Keratinocyte (primary cell): ENCODE results near the gene MARCHF9. TPM values are rescaled to one million over a fixed set of nuclear protein-coding genes. Genes with fewer than 3 reads are reported as not detected.

Experiments
- DNase-seq: peaks from one replicate; pipeline ENCODE4 v3.0.0-alpha.2; 2011; ENCODE audit warnings: low read depth, missing footprints, low spot score
- FAIRE-seq: peaks from 2 replicates; lab custom pipeline; 2011; peaks lifted over from hg19 to GRCh38; lab: Jason Lieb, UNC
- H2AFZ ChIP-seq: 2 replicates; pipeline ENCODE4 v1.6.0; 2012; ENCODE audit warnings: low read length, control low read depth, inconsistent platforms; ENCODE audit not compliant: control insufficient read depth
- H3K27ac ChIP-seq: 2 replicates; pipeline ENCODE4 v1.5.1; 2011; ENCODE audit warnings: low read length; ENCODE audit not compliant: control insufficient read depth, insufficient read depth
- H3K27me3 ChIP-seq: 3 replicates; pipeline ENCODE4 v1.6.0; 2011; ENCODE audit warnings: low read length; ENCODE audit not compliant: control insufficient read depth, insufficient read depth; ENCODE audit errors: extremely low read depth
- H3K36me3 ChIP-seq, 2 experiments: 2 replicates in 1 of 2; 3 replicates in 1 of 2; pipeline ENCODE4 v1.5.1; 2011; ENCODE audit warnings: low read length in 2 of 2, mild to moderate bottlenecking in 1 of 2; ENCODE audit not compliant: control insufficient read depth in 2 of 2, insufficient read depth in 2 of 2; ENCODE audit errors: extremely low read depth in 1 of 2
- H3K4me1 ChIP-seq: 3 replicates; pipeline ENCODE4 v1.5.1; 2011; ENCODE audit warnings: low read length; ENCODE audit not compliant: control insufficient read depth, insufficient read depth; ENCODE audit errors: extremely low read depth
- H3K4me2 ChIP-seq: 3 replicates; pipeline ENCODE4 v1.6.0; 2011; ENCODE audit warnings: low read depth, low read length; ENCODE audit not compliant: control insufficient read depth, insufficient read depth; ENCODE audit errors: extremely low read depth
- H3K4me3 ChIP-seq, 3 experiments: fragments of 200-600 bp in 1 of 3; sonication (generic) in 1 of 3; 2 replicates in 2 of 3; 3 replicates in 1 of 3; pipeline ENCODE4 v1.5.1; 2011 to 2016; ENCODE audit warnings: low read length in 3 of 3, mild to moderate bottlenecking in 3 of 3, control low read depth in 2 of 3, inconsistent platforms in 1 of 3, low read depth in 1 of 3, mixed read lengths in 1 of 3, mixed run types in 1 of 3, moderate library complexity in 1 of 3; ENCODE audit not compliant: control insufficient read depth in 2 of 3, insufficient read depth in 2 of 3; ENCODE audit errors: extremely low read depth in 1 of 3
- H3K79me2 ChIP-seq: 2 replicates; pipeline ENCODE4 v1.6.0; 2012; ENCODE audit warnings: low read length; ENCODE audit not compliant: control insufficient read depth, insufficient read depth
- H3K9ac ChIP-seq: 3 replicates; pipeline ENCODE4 v1.6.0; 2011; ENCODE audit warnings: low read length; ENCODE audit not compliant: control insufficient read depth, insufficient read depth; ENCODE audit errors: extremely low read depth
- H3K9me1 ChIP-seq: 3 replicates; pipeline ENCODE4 v1.6.0; 2011; ENCODE audit warnings: low read length; ENCODE audit not compliant: control insufficient read depth, insufficient read depth; ENCODE audit errors: extremely low read depth
- H3K9me3 ChIP-seq: 2 replicates; pipeline ENCODE4 v1.5.1; 2012; ENCODE audit warnings: low read depth, low read length; ENCODE audit not compliant: control insufficient read depth
- H4K20me1 ChIP-seq: 3 replicates; pipeline ENCODE4 v1.6.0; 2011; ENCODE audit warnings: low read length; ENCODE audit not compliant: control insufficient read depth, insufficient read depth; ENCODE audit errors: extremely low read depth
- EZH2 ChIP-seq: IDR thresholded peaks from one replicate; pipeline ENCODE4 v1.6.1; 2012; ENCODE audit warnings: inconsistent platforms, mild to moderate bottlenecking, low read length, moderate library complexity
- dilution Hi-C: fragments of 300-500 bp; cut with MboI; formaldehyde crosslinking; loops from one replicate; pipeline ENCODE4 v1.7.0; 2020; ENCODE audit warnings: low sequenced_read_pairs; ENCODE audit not compliant: extremely low pct_ligation_motif_present
- polyA plus RNA-seq, 5 experiments: library from polyadenylated mRNA; depleted of rRNA in 3 of 5; stranded (reverse) in 3 of 5; stranded (forward) in 1 of 5; unstranded in 1 of 5; fragments of >200 nt; gene quantifications; 1 replicate in 1 of 5; 2 replicates in 3 of 5; 3 replicates in 1 of 5; pipeline versions ENCODE4 v1.2.1 to v1.2.3, GENCODE V29; 2011 to 2012; ENCODE audit warnings: missing spikeins in 2 of 5, low read depth in 1 of 5, low replicate concordance in 1 of 5
- TF ChIP-seq, protein P1 (sequence below), 3 experiments: IDR thresholded peaks in 1 of 3; conservative IDR thresholded peaks in 1 of 3; optimal IDR thresholded peaks in 1 of 3; 2 replicates in 2 of 3; 3 replicates in 1 of 3; pipeline versions ENCODE3 to v1.5.1; 2011; ENCODE audit warnings: low read length in 3 of 3, mild to moderate bottlenecking in 3 of 3, moderate library complexity in 2 of 3, control low read depth in 1 of 3, inconsistent platforms in 1 of 3; ENCODE audit not compliant: insufficient read depth in 2 of 3; ENCODE audit errors: extremely low read depth in 1 of 3

MARCHF9 gene
- polyA plus RNA-seq, 1 donor (not counting 4 experiments of a cell fraction or from before 2014, with no cell fraction given), result 10.9 TPM

DNA sequence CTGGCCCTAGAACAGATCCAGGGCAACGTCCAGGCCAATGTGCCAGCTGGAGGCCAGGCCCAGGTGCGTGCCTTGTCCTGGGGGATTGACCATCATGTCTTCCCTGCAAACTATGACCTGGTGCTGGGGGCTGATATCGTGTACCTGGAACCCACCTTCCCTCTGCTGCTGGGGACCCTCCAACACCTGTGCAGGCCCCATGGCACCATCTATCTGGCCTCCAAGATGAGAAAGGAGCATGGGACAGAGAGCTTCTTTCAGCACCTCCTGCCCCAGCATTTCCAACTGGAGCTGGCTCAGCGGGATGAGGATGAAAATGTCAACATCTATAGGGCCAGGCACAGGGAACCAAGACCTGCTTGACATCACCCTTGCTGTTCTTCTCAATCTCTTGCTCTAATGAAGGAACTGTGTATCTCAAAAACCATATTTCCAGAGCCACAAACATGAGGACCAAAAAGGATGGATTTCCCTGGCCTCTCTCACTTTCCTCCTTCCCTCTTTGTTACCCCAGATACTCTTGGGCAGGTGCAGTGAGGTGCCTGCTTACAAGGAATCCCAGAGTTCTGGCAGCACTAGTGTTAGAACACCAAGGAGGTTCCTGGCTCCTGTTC, 25.5 kb downstream of the MARCHF9 start:
- H3K4me2 ChIP-seq, result no peak overlapping the region
- DNase-seq (no peak), FAIRE-seq (no peak)
- H3K9ac ChIP-seq, result no peak overlapping the region
- peaks cover 8% of the 10 kb centered on the region for H3K4me1 ChIP-seq
- H3K4me3 ChIP-seq, result no peak overlapping the region
- no peaks in the 10 kb centered on the region for H3K27me3 ChIP-seq
- H3K79me2 ChIP-seq, result peaks cover 16% of the 10 kb centered on the region
- peaks cover 3 to 11% of the 10 kb centered on the region in 2 experiments for H3K36me3 ChIP-seq
- H2AFZ ChIP-seq, result no peak overlapping the region
- H3K27ac ChIP-seq, result no peak overlapping the region
- TF ChIP-seq EZH2, result no peak
- TF ChIP-seq, protein P1, sequence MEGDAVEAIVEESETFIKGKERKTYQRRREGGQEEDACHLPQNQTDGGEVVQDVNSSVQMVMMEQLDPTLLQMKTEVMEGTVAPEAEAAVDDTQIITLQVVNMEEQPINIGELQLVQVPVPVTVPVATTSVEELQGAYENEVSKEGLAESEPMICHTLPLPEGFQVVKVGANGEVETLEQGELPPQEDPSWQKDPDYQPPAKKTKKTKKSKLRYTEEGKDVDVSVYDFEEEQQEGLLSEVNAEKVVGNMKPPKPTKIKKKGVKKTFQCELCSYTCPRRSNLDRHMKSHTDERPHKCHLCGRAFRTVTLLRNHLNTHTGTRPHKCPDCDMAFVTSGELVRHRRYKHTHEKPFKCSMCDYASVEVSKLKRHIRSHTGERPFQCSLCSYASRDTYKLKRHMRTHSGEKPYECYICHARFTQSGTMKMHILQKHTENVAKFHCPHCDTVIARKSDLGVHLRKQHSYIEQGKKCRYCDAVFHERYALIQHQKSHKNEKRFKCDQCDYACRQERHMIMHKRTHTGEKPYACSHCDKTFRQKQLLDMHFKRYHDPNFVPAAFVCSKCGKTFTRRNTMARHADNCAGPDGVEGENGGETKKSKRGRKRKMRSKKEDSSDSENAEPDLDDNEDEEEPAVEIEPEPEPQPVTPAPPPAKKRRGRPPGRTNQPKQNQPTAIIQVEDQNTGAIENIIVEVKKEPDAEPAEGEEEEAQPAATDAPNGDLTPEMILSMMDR (optimal IDR thresholded peaks at IDR 0.05 in 1 of 3, IDR thresholded peaks at IDR 0.05 in 1 of 3, conservative IDR thresholded peaks at IDR 0.05 in 1 of 3; ENCODE audit: extremely low read depth in 1 of 3, insufficient read depth in 2 of 3, low read length in 3 of 3), result no peak
- no peaks in the 10 kb centered on the region for H4K20me1 ChIP-seq
- H3K9me1 ChIP-seq, result no peaks in the 10 kb centered on the region
- no peaks in the 10 kb centered on the region for H3K9me3 ChIP-seq
- dilution Hi-C loops, result no loop called here

DNA sequence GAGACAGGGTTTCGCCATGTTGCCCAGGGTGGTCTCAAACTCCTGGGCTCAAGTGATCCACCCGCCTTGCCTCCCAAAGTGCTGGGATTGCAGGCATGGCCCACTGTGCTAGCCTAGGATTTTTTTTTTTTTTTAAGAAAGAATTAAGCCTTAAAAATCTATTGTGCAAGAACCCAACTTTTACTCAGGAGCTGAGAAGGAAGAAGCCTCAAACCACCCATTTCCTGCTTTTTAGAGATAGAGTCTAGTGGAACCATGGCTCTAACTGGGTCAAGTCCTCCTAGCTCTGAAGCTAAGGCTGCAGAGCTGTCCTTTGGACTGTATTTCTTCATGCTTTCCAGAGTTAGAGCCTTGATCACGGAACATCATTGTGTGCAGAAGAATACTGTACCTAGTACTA, 26.3 kb downstream of the MARCHF9 start:
- Histone ChIP-seq H3K9me1 (no peaks in the 10 kb centered on the region), H3K27me3 (no peaks in the 10 kb centered on the region), H3K9me3 (no peaks in the 10 kb centered on the region), H3K9ac (no peak overlapping the region), H3K4me2 (no peak overlapping the region), H3K4me3 (no peak overlapping the region), H3K36me3 (peaks cover 2 to 8% of the 10 kb centered on the region in 2 experiments), H3K4me1 (peaks cover 8% of the 10 kb centered on the region), H3K79me2 (peaks cover 16% of the 10 kb centered on the region), H4K20me1 (no peaks in the 10 kb centered on the region), H2AFZ (no peak overlapping the region), H3K27ac (no peak overlapping the region)
- TF ChIP-seq, protein P1 (optimal IDR thresholded peaks at IDR 0.05 in 1 of 3, IDR thresholded peaks at IDR 0.05 in 1 of 3, conservative IDR thresholded peaks at IDR 0.05 in 1 of 3; ENCODE audit: extremely low read depth in 1 of 3, insufficient read depth in 2 of 3, low read length in 3 of 3), result no peak
- no peak for TF ChIP-seq EZH2
- FAIRE-seq (no peak), DNase-seq (no peak)
- dilution Hi-C loops, result no loop called here
